Stimulated activated CD8-positive, alpha-beta memory T cell treated with anti-CD3 and anti-CD28 coated beads, Interleukin-2, amount 100 ng/mL, for 48 hours (primary cell): Measurements from ENCODE around the gene KCNMB2.

Experiments
- DNase-seq, 2 donors: peaks; one replicate each; pipeline ENCODE4 v3.0.0-alpha.2; 2020; ENCODE audit warnings: low read depth in 2 of 2

The KCNMB2 gene

GRCh38 chr3:178646186-178646862 lies 110.1 kb downstream of the KCNMB2 start:
- DNase-seq: no peak

DNA sequence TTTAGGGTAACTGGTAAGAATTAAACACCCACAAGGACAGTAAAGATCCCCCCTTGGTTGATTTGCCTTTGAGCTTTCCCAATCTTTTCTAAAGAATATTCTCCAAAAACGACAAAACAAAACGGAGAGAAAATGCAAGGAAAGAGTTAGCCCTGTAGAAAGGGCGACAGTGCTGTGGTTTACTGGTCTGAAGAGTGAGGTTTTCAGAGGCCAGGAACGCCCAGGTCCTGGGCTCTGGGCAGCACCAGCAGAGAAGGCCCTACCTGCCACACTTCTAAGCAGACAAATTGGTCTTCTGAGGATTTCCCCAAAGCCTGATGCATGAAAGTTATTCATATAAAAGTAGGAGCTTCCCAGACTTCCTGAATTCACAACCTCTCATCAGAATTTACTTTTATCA lies 119.3 kb downstream of the KCNMB2 start:
- no peak for DNase-seq

GRCh38 chr3:178658694-178659325 lies 122.6 kb downstream of the KCNMB2 start:
- no peak for DNase-seq

DNA sequence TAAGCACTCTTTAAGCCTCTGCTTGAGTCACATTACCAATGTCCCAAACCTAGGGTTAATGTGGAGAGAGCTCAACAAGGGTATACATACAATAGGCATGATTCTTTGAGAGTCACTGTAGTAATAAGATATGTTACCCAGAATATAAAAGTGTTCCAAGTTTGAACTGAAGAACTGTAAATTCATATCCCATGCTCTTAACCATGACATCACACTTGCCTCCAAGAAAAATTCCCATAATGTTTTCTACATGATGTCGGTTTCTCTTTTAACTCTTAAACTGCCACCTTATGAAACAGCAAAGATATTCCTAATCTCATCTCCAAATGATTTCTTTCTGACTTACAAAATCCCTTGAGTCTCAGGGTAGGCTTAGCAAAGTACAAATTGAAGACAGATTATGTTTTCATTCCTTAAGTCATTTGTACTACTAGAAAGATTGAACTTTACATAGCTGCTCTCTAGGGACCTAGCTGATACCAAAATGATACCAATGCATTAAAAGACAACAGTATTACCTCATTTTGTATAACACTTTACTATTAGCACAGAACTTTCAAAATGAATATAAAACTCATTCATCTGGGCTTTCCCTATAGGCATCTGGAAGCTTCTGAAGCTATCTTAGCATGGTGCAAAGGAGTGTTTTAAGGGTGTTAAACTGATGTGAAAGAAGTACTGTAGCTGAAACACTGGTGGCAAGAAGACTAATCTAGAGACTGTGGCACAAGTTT lies 127.1 kb downstream of the KCNMB2 start:
- no peak for DNase-seq

DNA sequence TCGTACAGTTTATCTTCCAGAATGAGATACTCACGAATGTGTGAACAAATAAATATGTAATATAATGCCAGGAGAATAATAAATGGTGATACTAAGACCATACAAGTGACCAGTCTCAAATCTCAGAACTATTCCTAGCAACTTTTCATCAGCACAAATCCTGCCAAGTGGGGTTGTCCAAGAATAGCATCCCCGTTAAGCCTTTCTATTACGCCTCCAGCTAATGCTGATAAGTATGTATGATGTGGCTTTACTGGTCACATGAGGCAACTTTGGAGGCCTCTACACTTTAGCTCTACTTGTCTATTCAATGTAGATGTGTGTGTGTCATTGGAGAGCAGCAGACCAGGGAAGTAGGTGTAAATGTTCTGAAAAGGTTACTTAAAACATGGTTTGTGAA lies 129.5 kb downstream of the KCNMB2 start:
- no peak for DNase-seq

- DNase-seq: no peak
Measured at GRCh38 chr3:178669022-178669601, 132.9 kb downstream of the KCNMB2 start.

GRCh38 chr3:178669758-178670157 lies 133.5 kb downstream of the KCNMB2 start:
- DNase-seq: no peak

GRCh38 chr3:178671377-178671776 lies 135.1 kb downstream of the KCNMB2 start:
- DNase-seq: no peak

- no peak for DNase-seq
Measured at GRCh38 chr3:178671791-178672190, 135.6 kb downstream of the KCNMB2 start.

GRCh38 chr3:178672275-178672674 lies 136.0 kb downstream of the KCNMB2 start:
- no peak for DNase-seq

DNA sequence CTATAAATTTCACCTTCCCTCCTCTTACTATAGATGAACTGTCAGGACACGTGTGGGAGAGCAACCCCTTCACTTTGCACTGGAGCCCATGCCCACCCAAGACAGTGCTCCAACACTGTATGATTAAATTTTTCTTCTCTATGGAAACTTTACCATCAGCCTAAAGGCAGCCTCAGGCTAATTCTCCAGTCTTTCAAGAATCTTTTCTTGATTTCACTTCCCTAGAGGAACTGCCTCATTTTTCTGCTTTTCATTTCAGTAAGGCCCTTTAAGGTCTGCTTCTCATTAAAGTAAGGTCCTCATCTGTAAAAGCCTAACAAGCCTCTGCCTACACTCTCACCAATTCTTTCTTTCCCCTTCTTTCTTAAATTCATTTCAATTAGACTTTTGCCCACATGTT lies 137.3 kb downstream of the KCNMB2 start:
- no peak for DNase-seq

DNA sequence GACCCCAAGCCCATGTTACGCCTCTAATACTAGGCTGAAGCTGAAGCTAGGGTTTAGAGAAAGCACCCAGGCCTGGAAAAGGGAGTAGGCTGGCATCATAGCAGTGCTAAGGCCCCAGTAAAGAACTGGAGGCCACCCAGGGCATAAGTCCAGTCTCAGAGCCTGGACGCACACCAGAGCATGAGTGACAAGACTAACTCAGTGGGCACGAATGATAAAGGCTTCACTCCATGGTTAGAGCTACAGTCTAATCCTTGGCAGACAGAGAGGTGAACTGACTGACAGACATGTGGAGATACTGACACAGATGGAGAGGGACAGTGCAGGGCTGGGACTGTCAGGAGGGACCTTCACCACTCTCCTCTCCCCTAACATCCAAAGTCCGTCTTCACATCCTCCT lies 139.8 kb downstream of the KCNMB2 start:
- no peak for DNase-seq

DNA sequence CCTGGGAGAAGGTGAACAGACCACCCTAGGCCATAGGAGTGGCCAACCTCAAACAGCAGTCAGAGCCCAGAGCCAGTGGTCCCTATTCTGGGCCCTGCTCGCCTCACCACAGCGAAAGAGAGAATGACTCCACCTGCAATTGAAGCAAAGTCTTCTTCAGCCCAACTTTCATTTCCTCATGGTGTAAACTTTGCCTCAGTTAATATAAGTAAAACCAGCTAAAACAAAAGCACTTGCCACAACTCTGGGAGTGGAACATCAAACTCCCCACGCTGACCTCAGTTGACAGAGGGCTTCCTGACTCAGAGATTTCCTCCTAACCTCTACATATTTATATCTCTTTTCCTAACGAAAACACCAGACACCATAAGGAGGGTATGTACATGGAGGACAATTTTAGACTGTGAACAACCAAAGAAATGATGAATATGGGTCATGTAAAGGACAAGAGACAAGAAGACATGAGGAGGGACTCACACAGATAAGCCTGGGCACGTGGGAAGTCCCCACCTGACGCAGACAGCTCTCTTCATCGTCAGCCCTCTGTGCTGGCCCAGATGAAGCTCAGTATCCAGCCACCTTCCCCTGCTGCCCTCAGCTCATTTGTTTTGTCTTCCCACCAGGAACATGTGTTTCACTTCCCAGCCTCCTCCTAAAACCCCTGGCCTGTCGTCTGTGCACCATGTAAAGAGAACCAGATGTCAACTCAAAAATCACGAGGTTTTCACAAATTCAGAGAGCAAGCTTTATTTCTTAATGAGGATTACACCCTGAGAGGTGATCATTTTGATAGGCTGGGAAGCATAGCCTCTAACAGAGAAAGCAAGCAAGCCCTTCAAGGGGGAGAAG lies 140.9 kb downstream of the KCNMB2 start:
- DNase-seq: no peak

GRCh38 chr3:178677961-178678360 lies 141.7 kb downstream of the KCNMB2 start:
- DNase-seq: no peak

DNA sequence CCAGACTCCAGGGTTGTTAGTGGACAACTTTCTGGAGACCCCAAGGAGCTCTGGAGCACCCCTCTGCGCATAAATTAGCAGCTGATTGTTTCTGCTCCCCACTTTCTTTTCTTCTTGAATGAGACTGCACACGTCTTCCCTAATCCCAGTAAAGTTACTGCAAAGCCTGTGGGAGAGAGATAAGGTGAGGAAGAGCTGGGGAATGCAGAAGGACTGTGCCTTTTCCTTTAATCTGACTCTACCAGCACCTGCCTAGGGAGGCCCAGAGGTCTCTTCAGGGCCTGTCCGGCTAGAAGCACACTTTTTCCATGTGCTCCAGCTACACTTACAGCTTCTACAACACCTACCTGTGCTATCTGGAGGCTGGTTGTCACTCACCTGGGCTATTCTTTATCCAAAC lies 143.8 kb downstream of the KCNMB2 start:
- DNase-seq: no peak

- DNase-seq: no peak
Measured at GRCh38 chr3:178680489-178680888, 144.3 kb downstream of the KCNMB2 start.

DNA sequence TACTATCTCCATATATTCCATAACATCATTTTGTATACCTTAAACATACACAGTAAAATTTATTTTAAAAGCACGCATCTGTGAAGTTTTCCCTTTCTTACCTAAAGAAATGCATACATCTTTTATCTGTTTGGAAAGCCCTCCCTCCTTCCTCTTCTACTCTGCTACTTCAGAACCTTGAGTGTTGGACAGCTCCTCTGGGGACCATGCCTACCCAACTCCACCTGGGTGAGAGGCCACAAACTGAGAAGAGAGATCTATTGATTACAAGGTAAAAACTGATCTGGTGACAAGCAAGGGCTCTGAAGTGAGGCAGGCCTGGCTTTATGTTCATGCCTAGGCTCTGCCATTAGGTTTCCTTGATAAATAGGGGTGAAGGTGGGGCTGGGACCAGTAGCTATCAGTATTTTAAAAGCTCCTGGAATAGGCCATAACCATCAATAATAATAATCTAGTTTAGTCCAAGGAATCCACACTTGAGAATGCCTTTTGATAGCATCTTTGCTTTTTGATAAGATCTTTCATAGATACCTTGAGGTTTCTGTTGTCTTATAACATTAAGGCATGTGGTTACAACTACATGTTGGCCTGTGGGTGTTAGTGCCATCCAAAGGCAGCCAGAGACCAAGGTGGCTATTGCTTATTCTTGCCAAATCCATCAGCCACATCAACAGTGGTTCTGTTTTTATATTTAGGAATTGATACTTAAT lies 148.8 kb downstream of the KCNMB2 start:
- DNase-seq: no peak

GRCh38 chr3:178685591-178685906 lies 149.3 kb downstream of the KCNMB2 start:
- no peak for DNase-seq

GRCh38 chr3:178686826-178687225 lies 150.6 kb downstream of the KCNMB2 start:
- no peak for DNase-seq

DNA sequence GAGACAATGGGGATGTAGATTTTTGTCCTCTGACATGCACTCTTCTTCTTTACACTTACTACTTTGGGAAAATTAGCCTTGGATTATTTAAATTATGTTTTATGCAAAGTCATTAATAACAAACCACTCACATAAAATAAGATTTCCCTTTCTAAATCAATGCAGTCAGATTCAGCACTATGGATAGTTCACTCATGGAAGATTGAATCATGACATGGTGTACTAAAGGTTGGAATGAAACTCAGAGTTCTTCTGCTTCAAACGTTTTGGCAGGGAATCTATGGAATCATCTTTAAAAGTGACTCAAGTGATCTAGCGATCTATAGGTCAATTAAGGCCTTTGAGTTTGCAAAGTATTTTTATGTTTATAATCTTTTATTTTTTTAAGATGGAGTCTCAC lies 154.3 kb downstream of the KCNMB2 start:
- DNase-seq: no peak

- no peak for DNase-seq
Measured at GRCh38 chr3:178699364-178699763, 163.1 kb downstream of the KCNMB2 start.
